IMR-90 (cell line): Measurements from ENCODE around the gene ANKDD1A.

Experiments
- CHD1 ChIP-seq: IDR thresholded peaks from 2 replicates; pipeline ENCODE4 v1.6.1; 2012; ENCODE audit warnings: low read depth, low read length, improper control_type of control experiment
- FOS ChIP-seq: fragments of 150-350 bp; IDR thresholded peaks from 2 replicates; pipeline ENCODE4 v1.6.1; 2016; ENCODE audit warnings: low read depth, low read length
- MXI1 ChIP-seq: IDR thresholded peaks from 2 replicates; pipeline ENCODE4 v1.6.1; 2012; ENCODE audit warnings: low read depth, mild to moderate bottlenecking, low read length, moderate library complexity, borderline replicate concordance
- POLR2A ChIP-seq: IDR thresholded peaks from 2 replicates; pipeline ENCODE4 v1.6.1; 2012; ENCODE audit warnings: mild to moderate bottlenecking, low read depth, low read length
- RAD21 ChIP-seq: IDR thresholded peaks from 2 replicates; pipeline ENCODE4 v1.6.1; 2012; ENCODE audit warnings: low read length, improper control_type of control experiment
- RFX5 ChIP-seq: IDR thresholded peaks from 2 replicates; pipeline ENCODE4 v1.8.0; 2012; ENCODE audit warnings: low read depth, mild to moderate bottlenecking, low read length, moderate library complexity
- SMC3 ChIP-seq: fragments of 150-350 bp; IDR thresholded peaks from 2 replicates; pipeline ENCODE4 v1.6.1; 2016; ENCODE audit warnings: low read depth, mild to moderate bottlenecking, antibody characterized with exemption, low read length, moderate library complexity
- USF2 ChIP-seq: fragments of 150-350 bp; IDR thresholded peaks from 2 replicates; pipeline ENCODE4 v1.6.1; 2017; ENCODE audit warnings: mild to moderate bottlenecking, antibody characterized with exemption, low read length, low read depth
- TF ChIP-seq, protein P1 (sequence below): conservative IDR thresholded peaks from 2 replicates; pipeline ENCODE4 v1.5.1; 2012; ENCODE audit warnings: mild to moderate bottlenecking, low read depth, low read length, improper control_type of control experiment

DNA sequence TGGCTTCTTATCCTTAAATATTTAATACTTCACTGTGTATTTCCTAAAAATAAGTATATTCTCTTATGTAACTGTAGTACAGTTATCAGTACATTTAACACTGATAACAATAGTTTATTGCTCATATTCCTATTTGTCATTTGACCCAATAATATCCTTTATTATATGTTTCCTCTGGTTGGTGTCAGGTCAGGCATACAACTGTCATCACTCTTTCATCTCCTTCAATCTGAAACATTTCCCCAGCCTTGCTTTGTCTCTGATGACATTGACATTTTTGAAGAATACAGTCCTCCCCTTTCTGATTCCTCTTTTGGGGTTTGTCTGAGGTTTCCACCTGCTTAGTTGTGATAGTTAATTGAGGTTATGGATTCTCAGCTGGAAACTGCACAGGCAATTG, 42.2 kb upstream of the ANKDD1A start:
- TF ChIP-seq, protein P1, sequence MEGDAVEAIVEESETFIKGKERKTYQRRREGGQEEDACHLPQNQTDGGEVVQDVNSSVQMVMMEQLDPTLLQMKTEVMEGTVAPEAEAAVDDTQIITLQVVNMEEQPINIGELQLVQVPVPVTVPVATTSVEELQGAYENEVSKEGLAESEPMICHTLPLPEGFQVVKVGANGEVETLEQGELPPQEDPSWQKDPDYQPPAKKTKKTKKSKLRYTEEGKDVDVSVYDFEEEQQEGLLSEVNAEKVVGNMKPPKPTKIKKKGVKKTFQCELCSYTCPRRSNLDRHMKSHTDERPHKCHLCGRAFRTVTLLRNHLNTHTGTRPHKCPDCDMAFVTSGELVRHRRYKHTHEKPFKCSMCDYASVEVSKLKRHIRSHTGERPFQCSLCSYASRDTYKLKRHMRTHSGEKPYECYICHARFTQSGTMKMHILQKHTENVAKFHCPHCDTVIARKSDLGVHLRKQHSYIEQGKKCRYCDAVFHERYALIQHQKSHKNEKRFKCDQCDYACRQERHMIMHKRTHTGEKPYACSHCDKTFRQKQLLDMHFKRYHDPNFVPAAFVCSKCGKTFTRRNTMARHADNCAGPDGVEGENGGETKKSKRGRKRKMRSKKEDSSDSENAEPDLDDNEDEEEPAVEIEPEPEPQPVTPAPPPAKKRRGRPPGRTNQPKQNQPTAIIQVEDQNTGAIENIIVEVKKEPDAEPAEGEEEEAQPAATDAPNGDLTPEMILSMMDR: no peak
- TF ChIP-seq POLR2A (no peak), FOS (no peak), SMC3 (no peak), CHD1 (no peak), RFX5 (no peak), MXI1 (no peak), USF2 (no peak), RAD21 (no peak)
